Skeletal muscle tissue (tissue), 5 donors: ENCODE measurements around the gene CLNS1A. TPM values are rescaled to one million over a fixed set of nuclear protein-coding genes. Genes with fewer than 3 reads are reported as not detected.

ENCODE experiments used
- H3K27ac ChIP-seq: one replicate; pipeline ENCODE4 v1.7.0; 2013; ENCODE audit warnings: mild to moderate bottlenecking, low read depth, low read length, inconsistent platforms
- H3K27me3 ChIP-seq, 3 donors: one replicate each; pipeline ENCODE4 v1.7.0; 2013; ENCODE audit warnings: low read length in 3 of 3; ENCODE audit not compliant: control insufficient read depth in 3 of 3, insufficient read depth in 3 of 3
- H3K36me3 ChIP-seq, 3 donors: one replicate each; pipeline ENCODE4 v1.7.0; 2013; ENCODE audit warnings: low read length in 3 of 3; ENCODE audit not compliant: control insufficient read depth in 3 of 3, insufficient read depth in 3 of 3
- H3K4me1 ChIP-seq, 3 donors: one replicate each; pipeline ENCODE4 v1.7.0; 2013; ENCODE audit warnings: low read length in 3 of 3, mild to moderate bottlenecking in 3 of 3; ENCODE audit not compliant: control insufficient read depth in 3 of 3, insufficient read depth in 3 of 3
- H3K4me3 ChIP-seq, 3 donors: one replicate each; pipeline ENCODE4 v1.7.0; 2013; ENCODE audit warnings: low read length in 3 of 3
- H3K9ac ChIP-seq, 3 donors: one replicate each; pipeline ENCODE4 v1.7.0; 2013; ENCODE audit warnings: low read length in 3 of 3, mild to moderate bottlenecking in 3 of 3, moderate library complexity in 2 of 3, low read depth in 1 of 3
- H3K9me3 ChIP-seq, 3 donors: one replicate each; pipeline ENCODE4 v1.7.0; 2013; ENCODE audit warnings: low read length in 3 of 3; ENCODE audit not compliant: control insufficient read depth in 3 of 3
- small RNA-seq: library from RNA; depleted of rRNA; stranded (forward); fragments of <200 nt; gene quantifications from one replicate; pipeline ENCODE3, GENCODE V24; 2014
- total RNA-seq: library from RNA; depleted of rRNA; stranded (reverse); fragments of >200 nt; gene quantifications from one replicate; pipeline ENCODE4 v1.2.3, GENCODE V29; 2014
- donor health status: Osteomylitis.

Gene CLNS1A
- total RNA-seq, 1 donor from 2014 or later = 188 TPM

- Histone ChIP-seq H3K4me1 (no peaks in the 10 kb centered on the region), H3K27ac (no peak overlapping the region), H3K9me3 (no peaks in the 10 kb centered on the region), H3K9ac (no peak overlapping the region), H3K4me3 (no peak overlapping the region), H3K36me3 (no peaks in the 10 kb centered on the region), H3K27me3 (no peaks in the 10 kb centered on the region)
Measured at GRCh38 chr11:77568306-77568705, 69.3 kb downstream of the CLNS1A start.

Small RNA genes within 50 kb of the gene (small RNA-seq; reads per million reads assigned to genes)
- gene RNU7-59P = not detected

Other genes with a start within 250 kb of the CLNS1A start
- gene PAK1, start 163.7 kb downstream of the CLNS1A start, total RNA-seq = 52.2 TPM
- 0.52 TPM for gene AQP11, start 47.8 kb downstream of the CLNS1A start, total RNA-seq
- 40.2 TPM for gene RSF1, start 182.9 kb upstream of the CLNS1A start, total RNA-seq
- 28.2 TPM for gene AAMDC, start 183.3 kb upstream of the CLNS1A start, total RNA-seq